GM12801 (cell line): ENCODE data around the gene PGM2.

Experiments used
- CTCF ChIP-seq: IDR thresholded peaks from one replicate; pipeline ENCODE4 v1.5.1; 2011; ENCODE audit warnings: control low read depth; ENCODE audit not compliant: insufficient read length; ENCODE audit errors: extremely low read depth

PGM2 gene

GRCh38 chr4:37826295-37827029, at the start of gene PGM2:
Gene PGM2 (plus strand): TSS chr4:37826686. CDS start chr4:37826733, 47 bp downstream.
- TF ChIP-seq CTCF, result no peak

GRCh38 chr4:37779896-37780295, 46.6 kb upstream of the PGM2 start:
- no peak for TF ChIP-seq CTCF

GRCh38 chr4:37780444-37781130, 45.9 kb upstream of the PGM2 start:
- TF ChIP-seq CTCF, result no peak

- no peak for TF ChIP-seq CTCF
These were observed 45.4 kb upstream of the PGM2 start for GRCh38 chr4:37781131-37781455.

GRCh38 chr4:37788819-37789218, 37.7 kb upstream of the PGM2 start:
- TF ChIP-seq CTCF, result no peak

GRCh38 chr4:37792241-37792640, 34.2 kb upstream of the PGM2 start:
- TF ChIP-seq CTCF, result no peak

- TF ChIP-seq CTCF, result no peak
These were observed 32.9 kb upstream of the PGM2 start for GRCh38 chr4:37793562-37793961.
